ENCODE results near the gene SLC6A19. TPM values are rescaled to one million over a fixed set of nuclear protein-coding genes. Genes with fewer than 3 reads are reported as not detected.

The SLC6A19 gene
- total RNA-seq, 1 experiment from 2014 or later = not detected

- Histone ChIP-seq H3K27me3 (ENCODE audit: low read length) (no peaks in the 10 kb centered on the region), H3K4me1 (ENCODE audit: insufficient read depth, low read length) (no peaks in the 10 kb centered on the region), H3K9me2 (replicated peaks; ENCODE audit: low read length) (no peaks in the 10 kb centered on the region), H4K20me1 (ENCODE audit: low read length) (no peaks in the 10 kb centered on the region), H3K36me3 (ENCODE audit: low read depth, low read length) (no peaks in the 10 kb centered on the region), H3K27ac (ENCODE audit: low read length) (no peak overlapping the region), H3K4me3 (ENCODE audit: low read length) (no peak overlapping the region), H3K79me2 (ENCODE audit: low read length) (no peaks in the 10 kb centered on the region), H3K4me2 (ENCODE audit: low read length) (no peak overlapping the region), H2AFZ (ENCODE audit: low read length) (no peak overlapping the region), H3K9me3 (ENCODE audit: low read length) (no peaks in the 10 kb centered on the region), H3K9ac (ENCODE audit: low read length) (no peak overlapping the region), H3F3A (ENCODE audit: low read length, unreplicated experiment) (no peaks in the 10 kb centered on the region)
- POLR2A ChIA-PET (ENCODE audit: unreplicated experiment) = no interaction called here
- BruUV-seq (replicated peaks) = no TSS peak
- CTCF ChIA-PET = no interaction called here
- ATAC-seq (no peak), DNase-seq (no peak)
- no peak for TF ChIP-seq EZH2phosphoT487 (IDR thresholded peaks at IDR 0.05; ENCODE audit: borderline replicate concordance, low read length)
- no peak for TF ChIP-seq EZH2 (IDR thresholded peaks at IDR 0.05; ENCODE audit: low read length, unreplicated experiment)
- TF ChIP-seq CTCF (conservative IDR thresholded peaks at IDR 0.05; ENCODE audit: low read depth, low read length) = no peak
- intact Hi-C loops (cut with micrococcal nuclease) = no loop called here
Observed at GRCh38 chr5:1252681-1253080, 51.3 kb downstream of the SLC6A19 start.

GRCh38 chr5:1253456-1254105 lies 52.2 kb downstream of the SLC6A19 start:
- Histone ChIP-seq H3F3A (ENCODE audit: low read length, unreplicated experiment) (no peaks in the 10 kb centered on the region), H3K27ac (ENCODE audit: low read length) (no peak overlapping the region), H3K4me1 (ENCODE audit: insufficient read depth, low read length) (no peaks in the 10 kb centered on the region), H3K79me2 (ENCODE audit: low read length) (no peaks in the 10 kb centered on the region), H2AFZ (ENCODE audit: low read length) (no peak overlapping the region), H3K36me3 (ENCODE audit: low read depth, low read length) (no peaks in the 10 kb centered on the region), H3K9me2 (replicated peaks; ENCODE audit: low read length) (no peaks in the 10 kb centered on the region), H3K4me3 (ENCODE audit: low read length) (no peak overlapping the region), H3K27me3 (ENCODE audit: low read length) (no peaks in the 10 kb centered on the region), H3K9ac (ENCODE audit: low read length) (no peak overlapping the region), H4K20me1 (ENCODE audit: low read length) (no peaks in the 10 kb centered on the region), H3K4me2 (ENCODE audit: low read length) (no peak overlapping the region), H3K9me3 (ENCODE audit: low read length) (no peaks in the 10 kb centered on the region)
- POLR2A ChIA-PET (ENCODE audit: unreplicated experiment) = no interaction called here
- BruUV-seq (replicated peaks) = no TSS peak
- DNase-seq (no peak), ATAC-seq (no peak)
- intact Hi-C loops (cut with micrococcal nuclease) = no loop called here
- TF ChIP-seq EZH2phosphoT487 (IDR thresholded peaks at IDR 0.05; ENCODE audit: borderline replicate concordance, low read length) (no peak), EZH2 (IDR thresholded peaks at IDR 0.05; ENCODE audit: low read length, unreplicated experiment) (no peak), CTCF (conservative IDR thresholded peaks at IDR 0.05; ENCODE audit: low read depth, low read length) (no peak)
- CTCF ChIA-PET = no interaction called here

DNA sequence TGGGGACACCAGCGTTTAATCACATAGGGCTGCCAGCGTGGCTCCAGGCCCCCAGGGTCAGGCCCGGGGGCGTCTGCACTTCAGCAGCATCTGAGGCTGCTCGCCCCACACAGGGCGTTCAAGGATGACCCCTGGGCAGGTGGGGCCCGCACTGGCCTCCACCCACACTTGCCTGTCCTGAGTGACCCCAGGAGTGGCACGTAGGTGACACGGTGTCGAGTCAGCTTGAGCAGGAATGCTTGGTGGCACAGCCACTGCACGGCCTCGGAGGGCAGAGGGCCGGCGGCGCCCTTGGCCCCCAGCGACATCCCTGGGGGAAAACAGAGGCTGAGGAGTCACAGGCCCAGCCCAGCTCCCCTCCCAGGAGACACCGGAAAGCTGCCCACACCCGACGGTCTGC lies 52.8 kb downstream of the SLC6A19 start:
- no peak for ATAC-seq
- no peaks in the 10 kb centered on the region for H3K4me1 ChIP-seq (ENCODE audit: insufficient read depth, low read length)
- no peak for TF ChIP-seq CTCF (conservative IDR thresholded peaks at IDR 0.05; ENCODE audit: low read depth, low read length)
- TF ChIP-seq EZH2 (IDR thresholded peaks at IDR 0.05; ENCODE audit: low read length, unreplicated experiment) = no peak
- TF ChIP-seq EZH2phosphoT487 (IDR thresholded peaks at IDR 0.05; ENCODE audit: borderline replicate concordance, low read length) = no peak
- BruUV-seq (replicated peaks) = no TSS peak
- H3K9me3 ChIP-seq (ENCODE audit: low read length) = no peaks in the 10 kb centered on the region
- H3K79me2 ChIP-seq (ENCODE audit: low read length) = no peaks in the 10 kb centered on the region
- H3K9me2 ChIP-seq (replicated peaks; ENCODE audit: low read length) = no peaks in the 10 kb centered on the region
- no peak overlapping the region for H3K4me3 ChIP-seq (ENCODE audit: low read length)
- ChIA-PET POLR2A (ENCODE audit: unreplicated experiment) (no interaction called here), CTCF (no interaction called here)
- H2AFZ ChIP-seq (ENCODE audit: low read length) = no peak overlapping the region
- H3K4me2 ChIP-seq (ENCODE audit: low read length) = no peak overlapping the region
- no peak for DNase-seq
- no peaks in the 10 kb centered on the region for H3K36me3 ChIP-seq (ENCODE audit: low read depth, low read length)
- H4K20me1 ChIP-seq (ENCODE audit: low read length) = no peaks in the 10 kb centered on the region
- no peaks in the 10 kb centered on the region for H3F3A ChIP-seq (ENCODE audit: low read length, unreplicated experiment)
- no peak overlapping the region for H3K27ac ChIP-seq (ENCODE audit: low read length)
- H3K27me3 ChIP-seq (ENCODE audit: low read length) = no peaks in the 10 kb centered on the region
- intact Hi-C loops (cut with micrococcal nuclease) = no loop called here
- no peak overlapping the region for H3K9ac ChIP-seq (ENCODE audit: low read length)
